Measurements from ENCODE around the gene SHANK3.
"Not testable (repeated sequence)": the region's sequence is repeated elsewhere in the genome, so short reads cannot be mapped to it uniquely, and the experiment has no call there.

Gene SHANK3

GRCh38 chr22:50654664-50655063 lies 18.0 kb upstream of the SHANK3 start:
- DNase-seq = not testable (repeated sequence)

- no peak for DNase-seq
Observed at GRCh38 chr22:50656122-50657070, 16.2 kb upstream of the SHANK3 start.

- no peak for DNase-seq
Observed at GRCh38 chr22:50657925-50658324, 14.7 kb upstream of the SHANK3 start.

GRCh38 chr22:50659711-50660110 lies 12.9 kb upstream of the SHANK3 start:
- not testable (repeated sequence) for DNase-seq

- no peak for DNase-seq
Observed at GRCh38 chr22:50660306-50660705, 12.3 kb upstream of the SHANK3 start.

GRCh38 chr22:50665212-50665611 lies 7.4 kb upstream of the SHANK3 start:
- DNase-seq = no peak

GRCh38 chr22:50665738-50666137 lies 6.9 kb upstream of the SHANK3 start:
- DNase-seq = no peak

GRCh38 chr22:50670513-50670912 lies 2.1 kb upstream of the SHANK3 start:
- no peak for DNase-seq

GRCh38 chr22:50670914-50671538 lies 1.6 kb upstream of the SHANK3 start:
- no peak for DNase-seq

- no peak for DNase-seq
Observed at GRCh38 chr22:50671641-50672040, 982 bp upstream of the SHANK3 start.

GRCh38 chr22:50672041-50672440 lies 582 bp upstream of the SHANK3 start:
- DNase-seq = no peak

GRCh38 chr22:50673231-50674129 lies 857 bp downstream of the SHANK3 start:
- no peak for DNase-seq

- DNase-seq = no peak
Observed at GRCh38 chr22:50674130-50674500, 1.5 kb downstream of the SHANK3 start.

- peak; percentile 47 for DNase-seq
Observed at GRCh38 chr22:50674606-50675552, 2.3 kb downstream of the SHANK3 start.

- DNase-seq = no peak
Observed at GRCh38 chr22:50675553-50676179, 3.0 kb downstream of the SHANK3 start.

- DNase-seq = no peak
Observed at GRCh38 chr22:50676180-50676636, 3.6 kb downstream of the SHANK3 start.

GRCh38 chr22:50676661-50677492 lies 4.3 kb downstream of the SHANK3 start:
- DNase-seq = no peak

GRCh38 chr22:50677493-50678217 lies 5.0 kb downstream of the SHANK3 start:
- no peak for DNase-seq

- no peak for DNase-seq
Observed at GRCh38 chr22:50678218-50678650, 5.6 kb downstream of the SHANK3 start.
